ENCODE measurements around the gene PPM1G.

- TF ChIP-seq ZNF274 (IDR thresholded peaks at IDR 0.05; ENCODE audit: low read depth, low read length) (no peak), YY1 (IDR thresholded peaks at IDR 0.05; ENCODE audit: insufficient read depth, insufficient read length) (no peak), SUZ12 (IDR thresholded peaks at IDR 0.05; ENCODE audit: extremely low read depth, insufficient read depth, insufficient read length) (no peak)
Measured at GRCh38 chr2:27446057-27446456, 36.7 kb upstream of the PPM1G start.
